Activated CD8-positive, alpha-beta memory T cell treated with anti-CD3 and anti-CD28 coated beads for 36 hours (primary cell): ENCODE results near the gene SMTNL2. TPM values are rescaled to one million over a fixed set of nuclear protein-coding genes. Genes with fewer than 3 reads are reported as not detected.
"Not testable (repeated sequence)": the region's sequence is repeated elsewhere in the genome, so short reads cannot be mapped to it uniquely, and the experiment has no call there.

Experiments used
- CTCF ChIA-PET: fragments of 350-600 bp; sonication (Branson Sonifier 250); formaldehyde crosslinking; loops from one replicate; lab custom pipeline; 2021; ENCODE audit warnings: antibody characterized with exemption; lab: Charles Lee
- POLR2A ChIA-PET: fragments of 350-600 bp; sonication (Branson Sonifier 250); formaldehyde crosslinking; loops from one replicate; lab custom pipeline; 2021; ENCODE audit warnings: antibody characterized with exemption; lab: Charles Lee
- total RNA-seq, 2 experiments: library from RNA; stranded (reverse); gene quantifications; one replicate each; pipeline ENCODE4 v1.2.3, GENCODE V29; 2021

SMTNL2 gene
- total RNA-seq, 2 experiments from 2014 or later = not detected

DNA sequence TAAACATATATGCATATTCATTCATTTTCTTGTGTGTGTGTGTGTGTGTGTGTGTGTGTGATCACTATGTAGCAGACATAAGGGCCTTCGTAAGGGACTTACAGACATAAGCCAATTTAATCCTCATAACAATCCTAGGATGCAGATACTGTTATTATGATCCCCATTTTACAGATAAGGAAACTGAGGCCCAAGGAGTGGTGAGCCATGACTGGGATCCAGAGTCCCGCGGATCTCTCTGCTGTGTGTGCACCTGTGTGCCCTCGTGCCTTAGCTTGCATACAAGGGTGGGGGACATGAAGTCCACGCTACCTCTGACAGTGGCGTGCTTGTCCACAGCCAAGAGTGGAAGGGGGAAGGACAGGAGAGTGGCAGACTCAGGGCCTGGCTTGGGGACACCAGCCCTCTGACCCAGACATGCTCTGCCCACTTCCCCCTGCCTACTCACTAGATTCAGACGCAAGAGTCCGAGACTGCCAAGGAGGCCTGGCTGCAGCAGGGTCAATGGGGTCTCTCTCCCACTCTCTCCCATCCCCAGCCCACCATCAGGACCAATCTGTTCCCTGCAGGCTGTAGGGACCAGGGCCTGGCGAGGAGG, 9.8 kb upstream of the SMTNL2 start:
- POLR2A ChIA-PET = interaction anchor here (1.0 kb wide), 1 partner anchor 20 kb away, joined by 3 read pairs; no protein-coding TSS in a partner anchor

DNA sequence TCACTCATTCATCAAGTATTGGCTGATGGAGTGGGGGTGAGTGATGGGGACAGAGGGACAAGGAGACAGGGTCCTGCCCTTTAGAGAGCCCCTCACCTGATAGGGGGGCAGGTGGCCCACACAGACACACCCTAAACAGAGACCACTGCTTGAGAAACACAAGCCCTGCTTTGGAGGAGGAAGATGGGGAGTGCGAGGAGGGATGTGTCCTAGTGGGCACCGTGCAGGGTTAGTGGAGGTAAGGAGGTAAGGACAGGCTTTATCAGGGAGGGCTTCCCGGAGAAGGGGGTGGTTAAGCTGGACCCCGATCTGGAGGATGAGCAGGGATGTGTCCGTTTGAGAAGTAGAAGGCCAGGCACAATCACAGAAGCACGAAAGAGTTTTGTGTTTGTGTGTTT, 8.2 kb upstream of the SMTNL2 start:
- CTCF ChIA-PET = interaction anchor here (0.6 kb wide), 1 partner anchor 70 kb away, joined by 5 read pairs; no protein-coding TSS in a partner anchor
- POLR2A ChIA-PET = no interaction called here

More for the DNA sequence above, 9.8 kb upstream of the SMTNL2 start:
- CTCF ChIA-PET = interaction anchor here (0.9 to 1.6 kb wide), 5 partner anchors 10 to 216 kb away, joined by 3 to 4 read pairs (median 3); no protein-coding TSS in a partner anchor

DNA sequence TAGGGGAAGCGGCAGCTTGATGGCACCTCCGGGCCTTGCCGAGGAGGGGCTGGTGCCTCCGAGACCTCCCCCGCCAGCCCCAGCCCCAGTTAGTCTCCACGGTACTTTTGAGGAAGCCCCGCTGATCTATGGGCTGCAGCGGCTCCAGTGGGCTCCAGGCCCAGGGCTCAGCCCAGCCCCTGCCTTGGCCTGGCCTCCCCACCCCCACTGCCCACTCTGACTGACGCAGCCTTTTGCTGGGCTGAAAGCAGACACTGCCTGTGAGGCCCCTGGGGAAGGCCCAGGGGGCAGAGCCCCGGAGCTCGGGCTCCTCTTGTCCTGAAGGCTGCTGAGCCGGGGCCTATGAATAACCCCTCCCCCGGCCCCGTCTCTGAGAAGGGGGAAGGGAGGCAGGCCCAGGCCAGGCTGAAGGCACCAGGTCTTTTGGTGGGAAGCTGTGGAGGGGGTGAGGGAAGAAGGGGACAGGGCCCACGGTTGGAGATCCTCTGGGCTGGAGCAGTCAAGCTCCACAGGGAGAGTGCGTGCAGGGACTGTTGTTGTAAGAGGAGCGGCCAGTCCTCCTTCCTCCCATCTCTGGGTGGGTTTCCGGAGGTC, 7.5 kb upstream of the SMTNL2 start:
- ChIA-PET CTCF (interaction anchor here (1.0 kb wide), 1 partner anchor 10 kb away, joined by 4 read pairs; no protein-coding TSS in a partner anchor), POLR2A (no interaction called here)

DNA sequence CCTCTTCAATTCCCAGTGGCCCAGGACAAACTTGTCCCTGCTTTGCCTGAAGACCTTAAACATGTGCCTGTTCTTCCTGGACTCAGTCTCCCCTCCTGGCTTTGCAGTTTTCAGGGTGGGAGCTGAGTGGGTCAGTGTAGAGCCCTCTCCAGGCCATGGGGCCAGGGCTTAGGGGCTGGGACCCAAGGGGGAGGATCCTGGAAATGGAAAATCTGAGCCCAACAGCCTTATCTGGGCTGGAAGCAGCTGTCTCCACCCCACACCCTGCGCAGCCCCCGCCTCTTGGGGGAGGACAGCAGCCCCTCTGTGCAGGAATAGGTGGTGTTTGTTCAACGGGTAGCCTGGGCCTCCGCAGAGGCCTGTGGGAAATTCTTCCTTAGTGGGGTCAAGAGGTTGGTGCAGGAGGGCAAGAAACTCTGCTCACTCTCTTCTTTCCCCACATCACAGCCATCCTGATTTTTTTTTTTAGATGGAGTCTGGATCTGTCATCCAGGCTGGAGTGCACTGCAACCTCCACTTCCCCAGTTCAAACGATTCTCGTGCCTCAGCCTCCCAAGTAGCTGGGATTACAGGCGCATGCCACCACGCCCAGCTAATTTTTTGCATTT, 6.8 kb upstream of the SMTNL2 start:
- CTCF ChIA-PET = interaction anchor here (1.0 kb wide), 1 partner anchor 11 kb away, joined by 4 read pairs; no protein-coding TSS in a partner anchor
- POLR2A ChIA-PET = no interaction called here

DNA sequence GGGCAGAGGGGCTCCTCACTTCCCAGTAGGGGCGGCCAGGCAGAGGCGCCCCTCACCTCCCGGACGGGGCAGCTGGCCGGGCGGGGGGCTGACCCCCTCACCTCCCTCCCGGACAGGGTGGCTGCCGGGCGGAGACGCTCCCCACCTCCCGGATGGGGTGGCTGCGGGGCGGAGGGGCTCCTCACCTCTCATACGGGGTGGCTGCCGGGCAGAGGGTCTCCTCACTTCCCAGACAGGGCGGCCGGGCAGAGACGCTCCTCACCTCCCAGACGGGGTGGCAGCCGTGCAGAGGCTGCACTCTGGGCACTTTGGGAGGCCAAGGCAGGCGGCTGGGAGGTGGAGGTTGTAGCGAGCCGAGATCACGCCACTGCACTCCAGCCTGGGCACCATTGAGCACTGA, 6.0 kb upstream of the SMTNL2 start:
- POLR2A ChIA-PET = not testable (repeated sequence)
- CTCF ChIA-PET = interaction anchor here (1.8 kb wide), 1 partner anchor 10 kb away, joined by 4 read pairs; no protein-coding TSS in a partner anchor

DNA sequence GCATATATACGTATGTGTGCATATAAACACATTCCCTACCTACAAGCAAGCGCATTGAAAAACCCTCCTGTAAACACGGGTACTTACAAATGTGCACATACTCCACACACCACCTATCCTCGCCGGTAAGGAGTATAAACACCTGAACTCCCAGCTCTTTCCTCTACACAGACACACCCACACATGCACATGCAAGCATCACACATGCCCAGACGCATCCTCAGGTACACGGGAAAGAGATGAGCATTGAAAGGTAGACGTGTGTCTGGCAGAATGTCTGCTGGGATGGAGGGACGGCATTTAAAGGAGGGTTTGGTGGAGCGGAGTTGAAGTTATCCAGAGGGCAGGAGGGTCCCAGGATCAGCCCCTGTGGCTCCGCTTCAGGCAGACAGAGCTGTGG, 4.7 kb upstream of the SMTNL2 start:
- ChIA-PET POLR2A (no interaction called here), CTCF (interaction anchor here (0.5 to 2.1 kb wide), 3 partner anchors 11 to 51 kb away, joined by 3 to 8 read pairs (median 4); no protein-coding TSS in a partner anchor)

DNA sequence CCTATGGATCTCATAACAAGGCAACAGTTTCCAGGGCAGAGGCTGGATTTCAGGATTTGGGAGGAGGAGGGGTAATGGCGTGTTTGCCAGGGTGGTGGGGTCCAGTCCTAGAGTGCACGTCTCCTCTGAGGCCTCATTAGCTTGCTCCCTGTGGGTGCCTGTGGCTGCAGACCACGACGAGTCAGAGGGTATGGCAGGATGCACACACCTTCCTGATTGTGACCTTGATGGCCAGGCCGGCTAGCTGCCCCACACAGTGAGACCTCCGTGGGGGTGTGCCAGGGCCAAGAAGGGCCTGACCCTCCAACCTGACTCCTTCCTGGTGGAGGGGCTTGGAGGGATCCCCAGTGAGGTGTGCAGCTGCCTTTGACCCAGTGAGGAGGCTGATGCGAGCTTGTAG, 4.0 kb upstream of the SMTNL2 start:
- CTCF ChIA-PET = interaction anchor here (0.5 to 2.1 kb wide), 3 partner anchors 12 to 50 kb away, joined by 3 to 8 read pairs (median 4); no protein-coding TSS in a partner anchor

DNA sequence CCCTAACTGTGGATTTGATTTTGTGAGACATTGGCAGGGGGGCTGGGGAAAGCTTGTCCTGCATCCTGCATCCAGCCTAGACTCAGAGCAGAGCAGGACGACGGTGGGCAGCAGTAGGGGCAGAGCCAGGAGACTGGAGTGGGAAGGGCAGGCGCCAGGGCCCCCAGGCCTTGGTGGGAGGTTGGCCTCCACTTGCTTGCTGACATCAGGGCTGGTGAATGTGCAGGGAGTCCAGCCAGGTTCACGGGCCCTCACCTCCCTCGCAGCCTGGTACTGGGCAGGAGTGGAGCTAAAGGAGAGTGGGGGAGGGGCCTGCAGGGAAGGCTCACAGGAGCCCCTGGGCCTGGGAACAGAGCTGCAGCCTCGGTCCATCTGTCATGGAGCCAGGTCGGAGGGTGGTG, 2.2 kb upstream of the SMTNL2 start:
- POLR2A ChIA-PET = interaction anchor here (0.5 kb wide), 1 partner anchor 75 kb away, joined by 4 read pairs; no protein-coding TSS in a partner anchor
- CTCF ChIA-PET = interaction anchor here (0.7 to 0.9 kb wide), 2 partner anchors 15 to 76 kb away, joined by 3 to 5 read pairs; no protein-coding TSS in a partner anchor

More for the DNA sequence above, 4.0 kb upstream of the SMTNL2 start:
- POLR2A ChIA-PET = no interaction called here

DNA sequence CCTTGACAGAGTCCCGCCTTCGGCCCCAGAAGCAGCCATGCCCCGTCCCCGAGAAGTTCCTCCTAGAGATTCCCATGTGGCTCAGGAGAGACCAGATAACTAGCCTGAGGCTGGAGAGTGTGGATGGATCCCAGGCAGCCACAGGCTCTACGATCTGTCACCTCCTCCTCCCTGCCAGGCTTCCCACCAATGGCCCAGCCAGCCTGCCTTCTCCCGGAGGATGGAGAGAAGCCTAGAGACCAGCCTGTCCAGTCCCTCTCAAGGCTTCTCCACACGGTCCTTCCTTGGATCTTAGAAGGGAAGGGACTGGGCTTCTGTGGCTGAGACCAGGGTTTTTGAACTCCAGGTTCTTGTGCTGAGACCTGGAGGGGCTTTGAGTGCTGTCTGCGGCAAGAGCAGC, 1.6 kb upstream of the SMTNL2 start:
- ChIA-PET CTCF (interaction anchor here (0.6 to 0.9 kb wide), 2 partner anchors 16 to 158 kb away, joined by 4 to 5 read pairs; no protein-coding TSS in a partner anchor), POLR2A (no interaction called here)

DNA sequence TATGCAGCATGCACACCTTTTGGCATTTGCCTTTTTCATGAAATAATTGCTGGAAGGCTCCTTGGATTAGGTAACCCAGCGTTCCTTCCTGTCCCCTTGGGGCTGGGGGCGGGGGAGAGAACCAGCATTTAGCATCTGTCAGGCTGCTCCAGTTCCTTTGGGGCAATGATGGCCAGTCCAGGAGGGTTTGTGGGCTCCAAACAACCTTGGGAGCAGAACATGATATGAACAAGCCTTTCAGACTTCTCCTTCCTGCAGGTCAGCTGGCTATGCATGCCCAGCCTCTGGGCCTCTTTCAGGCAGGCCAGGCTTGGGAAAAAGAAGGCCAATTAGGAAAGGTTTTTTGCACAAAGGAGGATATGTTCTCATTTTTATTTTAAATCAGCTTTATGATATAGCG, 1.1 kb upstream of the SMTNL2 start:
- CTCF ChIA-PET = interaction anchor here (0.6 to 1.9 kb wide), 4 partner anchors 13 to 637 kb away, joined by 3 to 5 read pairs (median 3); partner anchors contain the start of gene MYBBP1A
- POLR2A ChIA-PET = no interaction called here

DNA sequence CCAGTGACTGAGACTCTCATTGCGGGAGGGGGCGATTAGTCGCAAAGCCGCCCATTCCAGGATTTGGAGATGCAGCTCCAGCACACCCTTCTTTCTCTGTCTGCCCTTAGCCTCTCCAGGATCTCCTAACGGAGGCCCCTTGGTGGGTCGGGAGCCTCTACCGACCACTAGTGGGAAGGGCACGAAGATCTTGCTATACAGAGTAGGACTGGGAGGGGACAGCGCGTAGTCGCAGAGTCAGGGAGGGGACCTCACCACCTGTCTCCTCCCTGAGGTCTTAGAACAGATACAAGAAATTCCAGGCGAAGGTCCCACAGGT, 588 bp upstream of the SMTNL2 start:
- POLR2A ChIA-PET = no interaction called here
- CTCF ChIA-PET = interaction anchor here (0.6 to 1.9 kb wide), 7 partner anchors 13 to 638 kb away, joined by 3 to 5 read pairs (median 3); partner anchors contain the start of gene MYBBP1A

DNA sequence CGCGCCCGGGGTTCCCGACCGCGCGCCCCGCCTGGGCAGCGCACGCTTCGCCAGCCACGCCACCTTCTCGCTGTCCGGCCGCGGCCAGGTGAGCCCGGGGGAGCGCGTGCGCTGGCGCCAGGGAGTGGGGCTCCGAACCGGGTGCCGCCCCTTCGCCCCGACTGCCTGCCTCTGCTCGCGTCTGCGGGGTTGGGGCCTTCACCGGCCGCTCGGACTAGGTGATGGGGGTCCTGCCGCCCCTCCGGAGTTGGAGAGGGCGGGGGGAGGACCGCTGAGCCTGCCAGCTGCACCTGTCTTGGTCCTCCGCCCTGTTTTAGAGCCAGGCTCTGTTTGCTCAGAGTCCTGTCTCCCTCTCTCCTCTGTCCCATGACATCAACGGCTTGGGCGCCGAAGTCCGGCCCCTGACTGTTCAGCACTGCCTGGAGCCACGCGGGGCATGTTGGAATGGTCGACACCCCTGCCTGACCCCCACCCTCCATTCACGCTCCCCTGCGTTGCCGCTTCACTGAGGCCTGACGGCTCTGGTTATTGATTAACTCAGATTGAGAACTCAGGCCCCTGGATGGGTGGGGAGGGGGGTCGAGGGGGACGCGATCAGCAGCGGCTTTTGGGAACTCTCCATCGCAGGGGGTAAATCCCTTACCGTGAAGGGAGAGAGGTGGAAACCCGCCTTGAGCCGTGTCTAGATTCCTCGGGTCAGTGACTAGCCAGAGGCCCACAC, 748 bp downstream of the SMTNL2 start:
- POLR2A ChIA-PET = no interaction called here
- CTCF ChIA-PET = interaction anchor here (1.4 to 1.9 kb wide), 2 partner anchors 17 to 19 kb away, joined by 5 read pairs; no protein-coding TSS in a partner anchor

DNA sequence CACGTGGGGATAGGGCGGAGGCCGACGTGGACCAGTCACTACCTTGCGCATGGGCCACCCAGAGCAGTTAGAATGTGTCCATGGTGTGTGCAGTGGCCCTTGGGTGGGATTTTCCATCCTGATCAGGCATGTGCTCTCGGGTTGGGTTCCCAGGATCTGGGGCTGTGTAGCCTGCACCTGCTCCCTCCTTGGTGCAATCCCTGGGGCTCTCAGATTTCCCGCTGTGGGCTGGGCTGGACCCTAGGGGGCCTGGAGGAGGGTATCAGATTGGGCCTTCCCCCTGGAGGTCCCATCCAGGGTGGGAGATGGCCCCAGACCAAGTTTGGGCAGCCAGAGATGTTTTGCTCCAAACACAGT, 1.3 kb downstream of the SMTNL2 start:
- POLR2A ChIA-PET = no interaction called here
- CTCF ChIA-PET = interaction anchor here (1.9 kb wide), 1 partner anchor 10 kb away, joined by 6 read pairs; no protein-coding TSS in a partner anchor

DNA sequence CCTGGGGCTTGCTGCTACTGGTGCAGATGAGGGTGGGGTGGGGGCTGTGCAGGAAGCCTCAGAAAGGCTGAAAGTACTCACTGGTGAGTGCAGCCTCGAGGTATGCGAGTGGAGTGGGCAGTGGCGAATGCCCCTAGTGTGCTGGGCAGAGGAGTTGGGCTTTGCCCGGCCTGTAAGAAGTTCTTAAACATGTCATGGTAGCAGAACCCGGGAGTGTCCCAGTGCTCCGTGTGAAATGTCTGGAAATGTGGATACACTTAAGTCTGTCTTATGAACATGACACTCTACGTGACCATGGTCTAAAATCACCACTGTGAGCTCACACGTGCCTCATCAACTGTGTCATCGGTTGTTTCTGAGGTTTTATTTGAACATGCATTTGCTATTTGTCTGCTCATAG, 1.7 kb downstream of the SMTNL2 start:
- CTCF ChIA-PET = interaction anchor here (0.7 to 1.9 kb wide), 2 partner anchors 9 to 19 kb away, joined by 3 to 6 read pairs; no protein-coding TSS in a partner anchor

DNA sequence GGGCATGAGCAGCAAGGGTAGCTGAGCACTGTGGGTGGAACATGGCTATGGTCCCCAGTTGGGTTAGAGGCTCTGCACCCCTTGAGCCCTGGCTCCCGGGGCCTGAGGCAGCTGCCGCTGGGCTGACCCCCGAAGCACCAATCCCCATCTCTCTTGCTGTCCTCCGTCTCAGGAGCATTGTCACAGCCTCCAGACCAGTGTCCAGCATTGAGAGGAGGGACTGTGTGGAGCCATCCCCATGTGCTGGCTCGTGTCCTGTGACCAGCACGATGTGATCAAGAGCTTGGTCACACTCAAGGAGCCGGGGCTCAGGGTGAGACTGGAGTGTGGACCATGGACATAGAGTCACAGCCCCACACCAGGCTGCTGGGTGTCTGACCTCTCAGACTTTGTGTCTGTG, 2.9 kb downstream of the SMTNL2 start:
- CTCF ChIA-PET = interaction anchor here (1.9 kb wide), 1 partner anchor 8 kb away, joined by 6 read pairs; no protein-coding TSS in a partner anchor
- POLR2A ChIA-PET = no interaction called here

More for the DNA sequence above, 1.7 kb downstream of the SMTNL2 start:
- POLR2A ChIA-PET = no interaction called here

DNA sequence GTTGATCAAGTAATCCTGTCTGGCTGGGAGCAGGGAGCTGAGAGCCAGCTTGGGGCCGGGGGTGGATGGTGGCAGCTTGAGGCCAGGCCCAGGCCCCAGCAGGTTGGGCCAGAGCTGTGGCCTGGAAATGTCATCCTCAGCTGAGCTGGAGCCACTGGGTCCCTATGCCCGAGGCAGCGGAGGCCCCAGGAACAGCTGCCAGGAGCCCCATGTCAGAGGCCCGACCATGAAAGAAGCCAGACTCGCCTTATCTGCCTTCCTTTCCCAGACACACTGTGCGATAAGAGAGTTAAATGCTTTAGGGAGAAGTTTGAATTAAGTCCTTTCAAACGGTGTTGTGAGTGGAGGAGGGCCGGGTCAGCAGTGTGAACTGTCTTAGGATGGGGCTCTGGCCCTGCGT, 3.5 kb downstream of the SMTNL2 start:
- ChIA-PET POLR2A (no interaction called here), CTCF (interaction anchor here (1.0 to 2.1 kb wide), 2 partner anchors 14 to 21 kb away, joined by 3 to 10 read pairs; no protein-coding TSS in a partner anchor)

DNA sequence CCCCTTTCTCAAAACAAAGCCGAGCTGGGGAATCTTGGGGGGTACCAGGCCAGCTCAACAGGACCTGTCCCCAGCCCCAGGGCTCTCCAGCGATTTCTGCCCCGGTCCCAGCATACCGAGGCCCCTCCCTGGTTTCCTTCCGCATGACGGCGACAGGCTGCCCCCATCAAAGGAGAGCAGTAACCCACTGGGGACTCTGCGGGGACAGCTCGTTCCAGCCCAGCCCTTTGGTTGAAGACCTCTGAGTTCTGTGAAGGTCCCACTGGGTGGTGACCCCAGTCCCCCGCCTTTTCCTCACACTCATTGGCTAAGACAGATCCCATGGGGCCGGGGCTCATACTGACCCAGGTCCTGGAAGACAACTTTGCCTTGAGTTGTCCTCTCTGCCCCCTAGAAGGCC, 4.1 kb downstream of the SMTNL2 start:
- POLR2A ChIA-PET = no interaction called here
- CTCF ChIA-PET = interaction anchor here (1.0 to 2.1 kb wide), 2 partner anchors 14 to 22 kb away, joined by 3 to 10 read pairs; no protein-coding TSS in a partner anchor

DNA sequence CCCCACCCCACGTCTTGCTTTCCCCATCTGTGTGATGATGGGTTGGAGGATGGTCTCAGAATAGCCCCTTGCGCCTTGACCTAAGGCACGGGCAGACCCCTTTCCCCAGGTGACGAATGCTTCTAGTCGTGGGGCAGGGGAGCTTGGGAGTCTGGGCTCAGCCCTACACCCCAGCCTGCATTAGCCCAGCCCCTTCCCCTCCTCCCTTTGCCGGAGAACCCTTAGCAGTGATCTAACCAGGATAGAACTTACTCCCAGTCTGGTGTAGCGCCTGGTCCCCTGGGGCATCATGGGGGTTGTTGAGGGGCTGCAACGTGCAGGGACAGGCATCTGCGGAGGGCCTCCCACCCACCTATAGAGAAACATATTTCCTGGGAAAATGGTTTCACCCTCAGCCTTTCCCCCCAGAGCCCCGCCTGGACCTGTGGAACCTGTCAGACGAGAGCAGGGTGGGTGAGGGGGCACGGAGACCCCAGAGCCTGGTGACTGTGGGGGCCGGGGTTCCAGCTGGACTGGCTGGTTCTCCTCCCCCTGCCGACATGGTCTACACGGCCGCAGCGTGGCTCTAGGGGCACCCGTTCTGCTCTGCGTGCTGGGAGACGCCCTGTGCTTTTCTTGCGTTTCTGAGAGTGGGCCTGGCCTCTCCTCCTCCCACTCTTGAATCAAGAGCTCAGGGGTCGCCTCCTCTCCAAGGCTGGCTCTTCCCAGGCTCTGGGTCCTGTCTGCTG, 4.7 kb downstream of the SMTNL2 start:
- POLR2A ChIA-PET = no interaction called here

More for the DNA sequence above, 4.7 kb downstream of the SMTNL2 start:
- CTCF ChIA-PET = interaction anchor here (1.0 to 2.1 kb wide), 2 partner anchors 15 to 22 kb away, joined by 3 to 10 read pairs; no protein-coding TSS in a partner anchor
